Esophagus squamous epithelium (tissue), 5 donors: ENCODE measurements around the gene KRTAP5-1. TPM values are rescaled to one million over a fixed set of nuclear protein-coding genes. Genes with fewer than 3 reads are reported as not detected.

ENCODE experiments used
- DNase-seq: peaks from one replicate; lab custom pipeline; 2025; lab: John Stamatoyannopoulos, UW
- H3K27ac ChIP-seq, 4 donors: fragments of 200-600 bp; sonication (generic); one replicate each; pipeline ENCODE4 v1.5.1; 2016 to 2019; ENCODE audit warnings: mild to moderate bottlenecking in 1 of 4
- H3K27me3 ChIP-seq, 4 donors: fragments of 200-600 bp; sonication (generic); 1 replicate in 3 of 4; 2 replicates in 1 of 4; pipeline versions ENCODE4 v1.5.1 to v1.6.0; 2017 to 2021; ENCODE audit warnings: antibody characterized with exemption in 1 of 4
- H3K36me3 ChIP-seq, 3 donors: fragments of 200-600 bp; sonication (generic); one replicate each; pipeline ENCODE4 v1.5.1; 2016 to 2019
- H3K4me1 ChIP-seq, 3 donors: fragments of 200-600 bp; sonication (generic); one replicate each; pipeline ENCODE4 v1.5.1; 2017 to 2019
- H3K4me3 ChIP-seq, 4 donors: fragments of 200-600 bp; sonication (generic); 1 replicate in 3 of 4; 2 replicates in 1 of 4; pipeline ENCODE4 v1.5.1; 2016 to 2019; ENCODE audit warnings: mild to moderate bottlenecking in 2 of 4, moderate library complexity in 1 of 4
- H3K9me3 ChIP-seq, 3 donors: fragments of 200-600 bp; sonication (generic); one replicate each; pipeline ENCODE4 v1.5.1; 2016 to 2019
- CTCF ChIP-seq, 6 experiments: fragments of 450-650 bp in 4 of 6; fragments of 200-600 bp in 2 of 6; sonication (generic) in 2 of 6; IDR thresholded peaks; one replicate each; pipeline ENCODE4 v1.5.1; 2016 to 2019; ENCODE audit warnings: antibody characterized with exemption in 6 of 6, mild to moderate bottlenecking in 4 of 6, moderate library complexity in 4 of 6
- POLR2A ChIP-seq, 4 donors: fragments of 450-650 bp; IDR thresholded peaks; one replicate each; pipeline ENCODE4 v1.6.1; 2017; ENCODE audit warnings: antibody characterized with exemption in 4 of 4, mild to moderate bottlenecking in 4 of 4, moderate library complexity in 3 of 4
- WGBS, 2 donors: methylation state at CpG; one replicate each; pipeline ENCODE4 v1.1.5; 2018; 5-methylcytosine and 5-hydroxymethylcytosine counted together
- intact Hi-C: fragments of 100-400 bp; cut with DNase I; formaldehyde crosslinking; loops from one replicate; pipeline ENCODE4 v1.15.0; 2022
- total RNA-seq, 4 donors: library from RNA; depleted of rRNA; stranded (reverse); fragments of >200 nt; gene quantifications; one replicate each; pipeline ENCODE4 v1.1.0, GENCODE V29; 2016
- donor health status: DM: yes; HTN: yes; CAD: no.

The KRTAP5-1 gene
- total RNA-seq, 4 donors from 2014 or later = not detected

GRCh38 chr11:1568441-1568911 is 16.6 kb downstream of the KRTAP5-1 start:
- DNase-seq = no peak
- TF ChIP-seq POLR2A (IDR thresholded peaks at IDR 0.05) (no peak), CTCF (IDR thresholded peaks at IDR 0.05) (no peak)
- H3K4me1 ChIP-seq = peaks cover 12 to 50% (median 27%) of the 10 kb centered on the region in 3 donors
- 57% methylated on average over 5 to 8 of the region's 13 CpGs for WGBS, 2 donors
- no peaks in the 10 kb centered on the region for H3K36me3 ChIP-seq
- peaks cover 0 to 62% (median 4%) of the 10 kb centered on the region in 4 donors for H3K27me3 ChIP-seq
- intact Hi-C loops = no loop called here
- H3K27ac ChIP-seq = no peak overlapping the region
- H3K9me3 ChIP-seq = no peaks in the 10 kb centered on the region
- H3K4me3 ChIP-seq = no peak overlapping the region

GRCh38 chr11:1567721-1568100 is 17.4 kb downstream of the KRTAP5-1 start:
- intact Hi-C loops = no loop called here

GRCh38 chr11:1567052-1567720 is 17.9 kb downstream of the KRTAP5-1 start:
- WGBS, 2 donors = 58% methylated on average over 9 of the region's 13 CpGs; no CpG with 5 or more reads in 1 of the 2 donors
- TF ChIP-seq POLR2A (IDR thresholded peaks at IDR 0.05) = no peak
- TF ChIP-seq CTCF (IDR thresholded peaks at IDR 0.05) = no peak
- Histone ChIP-seq H3K27me3 (peaks cover 0 to 53% (median 0%) of the 10 kb centered on the region in 4 donors), H3K4me3 (no peak overlapping the region), H3K9me3 (no peaks in the 10 kb centered on the region), H3K27ac (no peak overlapping the region), H3K36me3 (no peaks in the 10 kb centered on the region), H3K4me1 (peaks cover 0 to 37% (median 19%) of the 10 kb centered on the region in 3 donors)
- DNase-seq = no peak
- intact Hi-C loops = no loop called here

More at GRCh38 chr11:1567721-1568100, 17.4 kb downstream of the KRTAP5-1 start:
- Histone ChIP-seq H3K4me1 (peaks cover 4 to 42% (median 21%) of the 10 kb centered on the region in 3 donors), H3K36me3 (no peaks in the 10 kb centered on the region), H3K27me3 (peaks cover 0 to 58% (median 0%) of the 10 kb centered on the region in 4 donors), H3K4me3 (no peak overlapping the region), H3K9me3 (no peaks in the 10 kb centered on the region), H3K27ac (no peak overlapping the region)
- DNase-seq = no peak
- 80 to 90% methylated on average over 2 of the region's 7 CpGs for WGBS, 2 donors
- TF ChIP-seq POLR2A (IDR thresholded peaks at IDR 0.05) (no peak), CTCF (IDR thresholded peaks at IDR 0.05) (no peak)

- H3K27me3 ChIP-seq = peaks cover 0 to 49% (median 0%) of the 10 kb centered on the region in 4 donors
- TF ChIP-seq CTCF (IDR thresholded peaks at IDR 0.05) (no peak), POLR2A (IDR thresholded peaks at IDR 0.05) (no peak)
- H3K27ac ChIP-seq = no peak overlapping the region
- no peak for DNase-seq
- no peaks in the 10 kb centered on the region for H3K9me3 ChIP-seq
- H3K4me3 ChIP-seq = no peak overlapping the region
- peaks cover 0 to 35% (median 19%) of the 10 kb centered on the region in 3 donors for H3K4me1 ChIP-seq
- intact Hi-C loops = no loop called here
- WGBS, 2 donors = 70 to 80% methylated on average over 2 to 8 of the region's 20 CpGs
- no peaks in the 10 kb centered on the region for H3K36me3 ChIP-seq
Measured at GRCh38 chr11:1566381-1567051, 18.6 kb downstream of the KRTAP5-1 start.

- no peak overlapping the region for H3K27ac ChIP-seq
Measured at GRCh38 chr11:1565904-1566247, 19.2 kb downstream of the KRTAP5-1 start.

More at GRCh38 chr11:1565904-1566247, 19.2 kb downstream of the KRTAP5-1 start:
- H3K4me1 ChIP-seq = peaks cover 0 to 29% (median 14%) of the 10 kb centered on the region in 3 donors
- intact Hi-C loops = no loop called here
- no peak for DNase-seq
- H3K9me3 ChIP-seq = no peaks in the 10 kb centered on the region
- 90% methylated on average over 2 of the region's 5 CpGs; no CpG with 5 or more reads in 1 of the 2 donors for WGBS, 2 donors
- H3K4me3 ChIP-seq = no peak overlapping the region
- peaks cover 0 to 42% (median 0%) of the 10 kb centered on the region in 4 donors for H3K27me3 ChIP-seq
- no peaks in the 10 kb centered on the region for H3K36me3 ChIP-seq
- TF ChIP-seq CTCF (IDR thresholded peaks at IDR 0.05) (no peak), POLR2A (IDR thresholded peaks at IDR 0.05) (no peak)
